Astrocyte of the hippocampus (primary cell): ENCODE measurements around the gene CFAP53.
"Not testable (repeated sequence)": the region's sequence is repeated elsewhere in the genome, so short reads cannot be mapped to it uniquely, and the experiment has no call there.

Experiments used
- DNase-seq: peaks from one replicate; pipeline ENCODE4 v3.0.0; 2011; ENCODE audit warnings: low read depth, low spot score

The CFAP53 gene

DNA sequence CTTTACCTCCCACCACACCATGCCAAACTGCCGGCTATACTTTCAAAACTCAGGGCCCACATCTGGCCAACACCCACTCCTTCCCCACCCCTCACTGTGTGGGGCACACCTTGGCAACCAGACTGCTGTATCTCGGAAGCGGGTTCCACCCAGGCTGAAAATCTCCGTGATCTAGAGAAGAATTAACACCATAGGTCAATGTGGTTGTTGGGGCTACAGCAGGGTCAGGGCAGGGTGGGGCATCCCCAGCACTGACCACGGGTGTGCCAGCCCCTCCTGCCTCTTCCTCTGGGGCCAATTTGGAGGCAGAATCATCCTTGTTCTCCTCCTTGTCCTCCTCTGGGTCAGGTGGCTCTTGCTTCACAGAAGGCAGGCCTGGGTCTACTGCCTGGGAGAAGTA, 6.3 kb upstream of the CFAP53 start:
- DNase-seq: no peak

DNA sequence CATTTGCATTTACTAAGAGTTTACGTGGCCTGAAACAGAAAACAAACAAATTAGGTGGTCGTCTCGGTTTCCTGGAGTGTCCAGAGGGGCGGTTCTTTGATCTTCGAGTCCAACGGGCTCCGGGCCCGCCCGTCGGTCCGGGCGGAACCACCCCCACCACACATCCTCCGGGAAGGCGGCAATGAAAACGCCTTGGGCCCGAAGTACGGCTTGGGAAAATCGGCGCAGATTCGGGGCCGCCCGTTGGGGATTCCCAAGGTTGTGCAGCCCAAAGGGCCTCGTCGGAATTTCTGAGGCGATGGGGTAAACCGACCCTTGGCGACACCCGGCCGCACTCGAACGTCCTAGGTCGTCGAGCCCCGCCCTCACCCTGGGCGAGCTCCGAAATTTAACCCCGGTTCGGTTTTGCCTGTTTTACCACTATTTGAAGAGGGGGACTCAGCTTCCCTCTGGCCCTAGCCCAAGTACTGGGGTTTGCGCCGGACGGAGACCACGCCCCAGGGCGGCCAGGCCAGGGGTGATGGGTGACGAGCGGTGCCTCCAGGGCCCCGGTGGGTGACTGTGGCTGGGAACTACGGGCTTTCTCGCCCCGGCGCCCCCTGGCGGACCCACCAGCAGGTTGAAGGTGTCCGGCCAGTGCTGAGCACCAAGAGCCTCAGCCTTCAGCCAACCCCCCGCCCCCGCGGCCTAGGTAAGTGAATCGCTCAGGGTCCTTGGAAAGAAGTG, 1.9 kb upstream of the CFAP53 start:
- DNase-seq: peak; percentile 86

DNA sequence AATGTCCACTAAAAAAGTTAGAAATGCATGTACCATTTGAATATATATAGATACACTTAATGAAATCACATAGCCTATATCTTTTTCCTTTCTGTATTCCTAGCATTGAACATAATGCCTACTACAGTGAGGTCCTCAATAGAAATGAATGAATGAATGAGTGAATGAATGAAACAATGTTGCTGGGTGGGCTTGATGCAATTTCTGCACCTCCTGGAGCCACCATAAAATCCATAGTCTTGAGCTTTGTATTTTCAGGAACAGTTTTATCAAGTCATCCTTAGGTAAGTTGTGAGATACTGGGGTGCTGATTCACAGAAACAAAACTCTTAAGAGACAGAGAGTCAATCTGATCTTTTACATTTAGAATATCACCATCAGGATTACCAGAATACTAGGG, 3.3 kb downstream of the CFAP53 start:
- DNase-seq: no peak

DNA sequence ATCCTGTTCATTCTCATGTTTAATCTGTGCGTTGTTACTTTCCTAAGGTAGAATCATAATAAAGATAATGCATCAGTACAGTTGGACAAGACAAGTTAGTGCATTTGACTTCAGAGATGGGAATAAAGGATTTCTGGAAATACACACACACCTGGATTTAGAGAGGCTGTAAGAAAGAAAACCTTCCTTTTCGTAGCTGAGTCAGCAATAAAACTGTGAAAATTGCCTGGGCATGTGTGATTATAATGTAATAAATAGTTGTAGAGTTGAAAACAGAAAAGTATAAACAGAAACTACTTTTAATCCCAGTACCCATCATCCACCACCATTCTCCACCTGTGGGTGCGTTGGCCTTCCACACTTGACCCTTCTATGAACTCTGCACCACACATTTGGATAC, 15.4 kb downstream of the CFAP53 start:
- DNase-seq: no peak

DNA sequence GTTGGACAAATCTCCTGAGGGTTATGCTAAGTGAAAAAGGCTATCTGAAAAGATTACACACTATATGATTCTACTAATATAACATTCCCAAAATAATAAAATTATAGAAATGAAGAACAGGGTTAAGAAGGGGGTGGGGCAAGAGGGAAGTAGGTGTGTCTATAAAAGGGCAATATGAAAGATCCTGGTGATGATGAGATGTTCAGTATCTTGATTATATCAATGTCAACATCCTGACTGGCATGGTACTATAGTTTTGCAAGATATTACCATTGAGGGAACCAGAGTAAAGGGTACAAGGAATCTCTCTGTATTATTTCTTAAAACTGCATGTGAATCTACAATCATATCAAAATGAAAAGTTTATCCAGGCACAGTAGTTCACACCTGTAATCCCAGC, 16.7 kb downstream of the CFAP53 start:
- no peak for DNase-seq

DNA sequence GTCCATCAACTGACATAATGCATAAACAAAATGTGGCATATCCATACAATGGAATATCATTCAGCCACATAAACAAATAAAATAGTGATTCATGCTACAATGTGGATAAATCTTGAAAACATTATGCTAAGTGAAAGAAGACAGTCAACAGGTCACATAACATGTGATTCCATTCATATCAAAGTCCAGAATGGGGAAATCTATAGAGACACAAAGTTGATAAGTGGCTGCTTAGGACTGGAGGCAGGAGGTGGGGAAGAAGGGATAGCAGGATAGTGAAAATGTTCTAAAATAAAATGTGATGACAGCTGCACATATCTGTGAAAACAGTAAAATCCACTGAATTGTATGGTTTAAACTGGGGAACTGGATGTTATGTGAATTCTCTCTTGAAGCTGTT, 18.7 kb downstream of the CFAP53 start:
- DNase-seq: no peak

DNA sequence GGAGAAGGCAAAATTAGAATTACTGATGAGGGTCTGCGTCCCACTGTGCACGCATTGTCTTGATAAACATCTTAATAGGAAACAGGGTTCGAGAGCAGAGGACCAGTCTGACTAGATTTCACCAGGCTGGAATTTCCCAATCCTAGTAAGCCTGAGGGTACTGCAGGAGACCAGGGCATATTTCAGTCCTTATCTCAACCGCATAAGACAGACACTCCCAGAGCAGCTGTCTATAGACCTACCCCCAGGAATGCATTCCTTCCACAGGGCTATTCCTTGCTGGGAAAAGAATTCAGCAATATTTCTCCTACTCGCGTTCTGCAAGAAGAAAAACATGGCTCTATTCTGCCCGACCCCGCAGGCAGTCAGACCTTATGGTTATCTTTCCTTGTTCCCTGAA, 24.5 kb downstream of the CFAP53 start:
- DNase-seq: not testable (repeated sequence)

DNA sequence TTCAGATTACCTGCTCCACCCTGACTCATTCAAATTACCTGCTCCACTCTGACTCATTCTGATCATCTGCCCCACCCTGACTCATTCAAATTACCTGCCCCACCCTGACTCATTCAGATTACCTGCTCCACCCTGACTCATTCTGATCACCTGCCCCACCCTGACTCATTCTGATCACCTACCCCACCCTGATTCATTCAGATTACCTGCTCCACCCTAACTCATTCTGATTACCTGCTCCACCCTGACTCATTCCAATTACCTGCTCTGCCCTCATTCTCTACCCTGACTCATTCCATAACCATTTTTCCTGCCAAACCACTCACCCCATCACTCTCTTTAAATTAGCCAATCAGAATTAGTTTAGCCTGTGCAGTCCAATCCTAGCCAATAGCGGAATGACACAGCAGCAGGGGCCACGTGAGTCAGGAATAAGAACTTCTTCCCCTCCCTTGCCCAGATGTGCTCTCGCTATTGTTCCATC, 26.2 kb downstream of the CFAP53 start:
- DNase-seq: no peak

DNA sequence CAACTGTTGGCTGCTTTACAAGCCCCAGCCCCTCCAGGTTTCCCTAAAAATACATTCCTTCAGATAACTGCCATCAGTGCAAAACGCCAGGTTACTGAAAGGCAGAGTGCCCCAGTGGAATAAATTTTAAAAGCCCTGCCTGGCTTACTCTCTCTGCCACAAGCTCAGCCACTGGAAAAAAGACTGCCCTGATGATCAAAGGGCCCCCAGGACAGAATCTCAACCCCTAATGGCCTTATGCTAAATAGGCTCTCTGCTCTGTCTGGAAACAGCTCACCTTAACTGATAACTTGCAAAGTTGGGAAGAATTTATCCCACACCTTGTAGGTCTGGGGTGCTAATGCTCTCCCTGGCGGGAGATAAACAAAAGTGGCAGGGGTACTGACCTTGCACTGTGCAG, 33.9 kb downstream of the CFAP53 start:
- DNase-seq: no peak

DNA sequence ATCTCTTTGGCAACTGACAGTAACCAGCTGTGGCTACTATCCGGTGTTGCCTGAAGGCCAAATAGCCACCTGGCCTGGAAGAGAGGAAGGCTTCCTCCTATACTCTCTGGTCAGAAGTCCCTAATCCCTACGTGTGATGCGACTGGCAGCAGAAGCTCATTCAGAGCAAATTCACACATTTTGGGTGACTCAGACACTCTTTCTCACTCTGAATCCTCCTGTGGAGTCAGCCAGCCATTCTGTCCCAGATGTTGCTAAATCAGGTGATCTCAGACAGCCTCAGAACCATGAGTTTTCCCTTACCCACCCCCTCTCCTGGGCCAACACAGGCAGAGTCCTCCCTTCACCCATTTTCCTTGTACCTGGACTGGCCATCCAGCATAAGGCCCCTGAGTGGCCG, 34.7 kb downstream of the CFAP53 start:
- no peak for DNase-seq

DNA sequence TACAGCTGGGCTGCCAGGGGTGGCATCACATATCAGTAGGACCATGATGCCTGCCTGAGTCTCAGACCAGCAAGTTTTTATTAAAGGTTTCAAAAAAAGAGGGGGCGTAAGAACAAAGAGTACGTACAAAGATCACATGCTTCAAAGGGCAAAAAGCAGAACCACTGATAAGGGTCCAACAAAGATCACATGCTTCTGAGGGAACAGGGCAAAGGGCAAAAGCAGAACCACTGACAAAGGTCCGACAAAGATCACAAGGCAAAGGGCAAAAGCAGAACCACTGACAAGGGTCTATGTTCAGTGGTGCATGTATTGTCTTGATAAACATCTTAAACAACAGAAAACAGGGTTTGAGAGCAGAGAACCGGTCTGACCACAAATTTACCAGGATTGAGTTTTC, 46.0 kb downstream of the CFAP53 start:
- DNase-seq: not testable (repeated sequence)

DNA sequence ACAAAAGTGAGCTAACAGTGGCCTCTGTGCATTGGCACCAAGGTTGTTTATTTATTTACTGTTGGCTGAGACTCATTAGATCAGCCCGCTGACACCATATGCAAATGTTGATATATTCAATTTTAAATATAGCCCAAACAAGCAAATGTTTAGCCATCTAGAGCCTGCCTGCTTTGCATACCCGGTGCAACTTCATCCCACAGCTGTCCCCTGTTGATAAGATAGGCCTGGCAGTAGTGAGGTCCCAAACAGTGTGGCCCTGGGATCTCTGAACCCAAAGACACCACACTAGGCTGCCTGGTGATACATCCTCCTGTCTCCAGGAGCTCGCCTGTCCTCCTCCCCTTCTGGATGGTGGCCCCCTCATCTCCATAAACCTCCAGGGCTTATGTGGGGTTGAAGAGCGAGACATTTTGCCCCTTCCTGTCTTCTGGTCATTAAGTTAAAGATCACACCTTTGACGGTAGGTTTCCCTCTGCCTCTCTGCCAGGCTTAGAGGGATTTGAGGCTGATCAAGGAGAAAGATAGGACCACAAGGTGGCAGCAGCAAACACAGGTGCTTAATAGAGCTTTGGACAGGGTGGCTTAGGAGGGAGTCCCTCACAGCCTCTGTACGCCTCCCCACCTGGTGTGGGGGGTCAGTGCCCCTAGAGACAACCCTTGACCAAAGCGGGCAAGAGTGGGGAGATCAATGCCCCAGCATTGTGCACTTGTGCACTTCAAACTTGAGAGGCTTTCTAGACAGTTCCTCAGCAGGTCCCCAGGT, 47.7 kb downstream of the CFAP53 start:
- DNase-seq: peak; percentile 22

DNA sequence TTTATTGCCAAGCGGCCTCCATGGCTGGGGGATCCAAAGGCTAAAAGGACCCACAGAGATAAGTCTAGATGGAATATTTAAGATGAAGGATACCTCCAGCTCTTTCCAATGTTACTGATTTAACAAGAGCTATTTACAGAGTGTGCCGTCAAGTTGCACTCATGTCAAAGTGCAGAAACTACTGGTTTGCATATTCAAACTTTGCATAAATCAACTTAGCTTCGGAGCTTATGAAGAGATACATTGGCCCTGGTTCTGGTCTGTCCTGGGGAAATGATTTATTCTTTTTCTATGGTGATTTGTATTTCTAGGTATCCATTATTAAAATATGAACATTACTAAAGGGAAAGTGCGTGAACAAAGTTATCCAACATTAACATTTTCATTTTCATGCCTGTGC, 57.0 kb downstream of the CFAP53 start:
- no peak for DNase-seq

DNA sequence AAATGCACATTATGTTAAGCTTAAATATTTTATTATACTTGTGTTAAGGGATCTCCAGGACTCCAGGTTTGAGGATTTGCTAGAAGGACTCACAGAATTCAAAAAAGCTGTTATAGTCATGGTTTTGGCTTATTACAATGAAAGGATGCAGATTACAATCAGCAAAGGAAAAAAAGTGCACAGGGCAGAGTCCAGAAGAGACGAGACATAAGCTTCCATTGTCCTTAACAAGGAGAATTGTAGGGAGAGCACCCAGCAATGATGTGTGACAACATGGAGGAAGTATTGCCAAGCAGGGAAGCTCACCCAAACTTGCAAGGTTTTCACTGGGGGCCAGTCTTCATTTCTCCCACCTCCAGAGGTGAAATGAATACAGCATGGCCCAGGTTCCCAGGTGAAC, 58.6 kb downstream of the CFAP53 start:
- DNase-seq: no peak

DNA sequence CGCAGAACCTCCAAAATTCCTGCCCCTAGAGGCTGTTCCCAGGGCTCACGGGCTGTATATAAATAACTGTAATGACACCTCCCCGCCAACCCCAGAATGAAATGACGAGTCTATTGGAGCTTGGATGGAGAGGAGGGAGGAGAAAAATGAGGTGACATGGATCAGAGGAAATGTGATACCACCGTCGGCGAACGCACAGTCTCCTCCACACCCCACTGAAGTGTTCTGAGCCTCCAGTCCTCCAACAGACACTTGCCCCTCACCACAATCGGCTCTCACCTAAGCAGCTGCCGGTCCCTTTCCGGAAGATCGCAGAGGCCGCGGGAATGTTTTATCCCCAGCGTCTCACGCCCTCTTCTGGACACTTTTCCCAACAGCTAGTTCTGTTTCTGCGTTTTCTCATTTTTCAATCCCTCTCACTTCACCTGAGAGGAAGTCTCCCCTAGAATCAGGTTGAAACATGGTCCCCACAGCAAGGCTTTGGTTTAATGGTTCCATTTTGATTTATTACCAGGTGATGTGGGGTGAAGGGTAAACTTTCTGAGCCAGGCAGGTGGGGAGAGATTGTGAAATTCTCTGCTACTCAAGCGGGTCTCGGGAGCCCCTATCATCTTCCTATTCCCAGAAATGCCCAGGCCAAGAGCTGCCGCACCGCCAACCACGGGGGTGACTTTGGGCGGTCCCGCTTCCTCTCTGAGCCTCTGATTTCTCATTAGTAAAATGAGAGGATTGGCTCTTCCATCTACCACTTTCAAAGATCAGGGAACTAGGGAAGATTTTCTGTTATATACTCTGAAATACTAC, 62.3 kb downstream of the CFAP53 start:
- DNase-seq: peak; percentile 75

DNA sequence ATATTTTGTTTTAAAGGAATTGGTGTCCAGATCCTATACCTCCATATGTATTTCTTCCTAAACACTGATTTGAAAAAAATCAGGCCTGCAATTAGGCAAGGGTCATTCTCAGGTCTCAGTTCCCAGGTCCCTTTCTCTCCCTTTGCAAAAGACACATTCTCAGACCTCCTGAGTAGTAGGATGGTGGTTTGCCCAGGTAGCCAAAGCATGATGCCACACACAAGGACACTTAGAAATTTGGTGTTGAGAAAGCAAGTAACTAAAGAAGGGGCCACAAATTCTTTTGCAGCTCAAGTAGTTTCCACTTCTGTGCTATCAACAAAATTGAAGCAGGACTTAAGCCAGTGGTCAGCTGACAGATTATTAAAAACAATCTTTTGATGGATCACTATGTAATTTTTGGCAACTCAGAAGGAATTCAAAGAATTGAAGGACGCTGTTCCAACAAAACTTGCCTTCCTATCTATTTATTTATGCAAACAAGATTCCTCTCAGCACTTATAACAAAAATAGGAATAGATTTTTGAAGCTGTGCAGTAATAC, 64.7 kb downstream of the CFAP53 start:
- no peak for DNase-seq

DNA sequence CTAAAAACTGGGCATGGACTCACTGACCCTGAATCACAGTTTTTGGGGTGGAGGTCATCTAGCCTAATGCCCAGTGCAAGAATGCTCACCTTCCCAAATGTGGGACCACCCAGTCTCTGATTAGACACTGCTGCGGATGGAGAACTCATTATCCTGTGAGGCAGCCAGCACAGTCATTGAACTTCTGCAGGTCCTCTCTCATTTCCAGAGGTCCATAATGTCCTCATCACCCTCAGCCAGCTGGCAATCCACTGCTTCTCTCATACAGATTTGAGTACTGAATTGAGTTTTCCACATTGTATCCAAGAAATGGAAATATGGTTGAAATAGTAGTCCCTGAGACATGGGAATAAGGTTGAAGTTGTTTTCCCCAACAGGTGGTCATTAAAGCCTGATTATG, 66.4 kb downstream of the CFAP53 start:
- no peak for DNase-seq

DNA sequence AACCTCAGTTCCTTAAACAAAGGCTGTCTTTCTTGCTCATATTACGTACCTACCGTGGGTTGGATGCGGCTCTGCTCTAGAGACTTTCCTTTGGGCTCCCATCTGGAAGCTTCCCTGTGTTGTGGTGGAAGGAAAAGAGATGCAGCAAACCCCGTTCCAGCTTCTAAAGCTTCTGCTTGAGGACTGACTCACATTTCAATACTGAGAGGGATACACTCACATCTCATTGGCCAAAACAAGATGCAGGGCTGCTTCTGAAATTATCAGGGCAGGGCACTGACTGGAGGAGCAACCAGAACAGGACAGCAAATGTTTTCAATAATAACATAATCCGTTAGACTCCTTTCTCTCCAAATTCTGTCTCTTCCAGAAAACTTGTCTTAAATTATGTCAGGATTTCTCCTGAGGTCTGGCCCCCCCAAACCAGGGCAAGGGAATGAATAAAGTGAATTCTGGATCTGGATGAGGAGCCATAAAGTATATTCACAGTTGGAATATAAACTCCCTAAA, 66.9 kb downstream of the CFAP53 start:
- no peak for DNase-seq

DNA sequence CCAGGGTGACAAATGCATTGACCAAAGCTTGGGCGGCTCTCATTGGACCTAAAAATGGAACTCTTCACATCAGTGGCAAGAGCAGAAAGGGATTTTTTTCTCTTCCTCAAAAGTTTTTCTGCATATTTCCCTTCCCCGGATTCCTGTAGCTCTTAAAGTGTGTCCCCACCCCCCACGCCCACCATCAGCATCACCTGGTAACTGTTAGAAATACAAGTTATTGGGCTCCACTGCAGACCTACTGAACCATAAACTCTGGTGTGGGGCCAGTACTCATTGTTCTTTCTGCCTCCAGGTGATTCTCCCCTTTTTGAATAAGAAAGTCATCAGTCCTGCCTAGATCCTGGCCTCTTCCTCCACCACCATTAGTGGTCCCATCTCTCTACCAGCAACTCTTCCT, 70.0 kb downstream of the CFAP53 start:
- DNase-seq: no peak

DNA sequence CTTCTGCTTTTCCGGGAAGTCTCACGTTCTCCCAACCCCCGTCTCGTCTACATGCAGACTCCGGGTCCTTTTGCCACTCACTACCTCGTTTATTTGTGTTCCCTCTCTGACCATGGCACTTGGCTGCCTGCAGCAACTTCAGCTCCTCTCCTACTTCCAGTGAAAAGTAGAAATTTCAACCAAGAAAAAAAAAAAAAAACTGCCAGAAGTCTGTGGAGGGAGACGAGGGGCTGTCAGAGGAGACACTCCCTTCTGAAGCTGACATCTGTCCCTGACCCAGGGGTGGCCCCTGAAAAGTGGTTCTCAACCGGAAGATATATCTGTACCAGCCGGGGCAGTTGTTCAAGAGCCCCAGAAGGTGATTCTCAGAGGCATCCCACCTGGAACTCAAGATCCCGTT, 70.6 kb downstream of the CFAP53 start:
- DNase-seq: no peak

DNA sequence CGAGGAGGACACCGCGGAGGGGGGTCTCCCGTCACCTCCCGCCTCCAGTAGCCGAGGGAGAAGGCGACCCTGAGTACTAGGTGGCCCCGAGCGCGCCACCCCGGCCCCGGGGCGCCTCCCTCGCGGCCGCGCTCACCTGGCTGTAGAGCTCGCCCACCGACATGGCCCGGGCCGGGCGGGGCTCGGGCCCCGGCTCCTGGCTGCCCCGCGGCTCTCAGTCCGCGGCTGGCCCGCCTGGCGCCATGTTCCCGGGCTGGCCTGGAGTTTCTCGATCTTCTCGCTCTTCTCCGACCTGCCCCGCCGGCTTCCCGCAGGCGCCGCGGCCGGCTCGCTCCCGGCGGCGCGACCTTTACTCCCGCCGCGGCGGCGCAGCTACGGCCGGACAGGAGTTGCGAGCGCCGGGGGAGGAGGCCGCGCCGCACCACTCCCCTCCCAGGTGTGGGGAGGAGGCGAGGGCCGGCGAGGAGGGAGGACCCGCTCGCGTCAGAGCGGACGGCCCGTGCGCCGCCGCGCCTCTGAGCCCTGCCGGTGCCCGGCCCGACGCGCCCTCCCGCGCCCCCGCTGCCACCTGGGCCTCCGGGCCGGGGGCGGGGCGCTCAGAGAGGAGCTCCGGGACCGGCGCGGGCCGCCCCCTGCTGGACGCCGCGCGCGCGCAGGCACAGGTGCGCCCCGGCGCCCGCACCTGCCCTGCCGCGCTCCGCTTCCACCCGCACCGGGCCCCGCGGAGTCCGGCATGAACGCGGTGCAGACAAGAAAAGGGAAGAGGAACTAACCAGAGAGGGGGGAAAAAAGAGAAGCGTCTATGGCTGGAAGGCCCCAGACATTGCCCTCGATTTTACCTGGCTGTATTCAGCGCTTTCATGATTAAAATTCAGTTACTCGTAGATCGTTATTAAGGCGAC, 71.4 kb downstream of the CFAP53 start, which contains the start of gene MYO5B:
Gene MYO5B (minus strand): TSS at position 517 of the 902 bp plus-strand sequence. CDS start 354 bp downstream, at position 163.
- peak; percentile 71 for DNase-seq
